ENCODE measurements around the gene TNN.

DNA sequence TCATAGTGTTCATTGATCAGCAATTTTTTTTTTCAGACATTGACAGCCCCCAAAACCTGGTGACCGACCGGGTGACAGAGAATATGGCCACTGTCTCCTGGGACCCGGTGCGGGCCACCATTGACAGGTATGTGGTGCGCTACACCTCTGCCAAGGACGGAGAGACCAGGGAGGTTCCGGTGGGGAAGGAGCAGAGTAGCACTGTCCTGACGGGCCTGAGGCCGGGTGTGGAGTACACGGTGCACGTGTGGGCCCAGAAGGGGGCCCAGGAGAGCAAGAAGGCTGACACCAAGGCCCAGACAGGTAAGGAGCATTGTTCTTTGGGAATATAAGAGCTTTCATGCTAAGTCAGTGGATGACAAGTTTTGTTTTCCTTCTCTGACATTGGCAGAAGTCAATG is 49.3 kb downstream of the TNN start:
- TF ChIP-seq EZH2 (IDR thresholded peaks at IDR 0.05; ENCODE audit: low read depth, unreplicated experiment) (no peak), JUNB (IDR thresholded peaks at IDR 0.05; ENCODE audit: unreplicated experiment) (no peak), CREB1 (CRISPR knock-in tag; IDR thresholded peaks at IDR 0.05; ENCODE audit: low read depth) (no peak)
- TF ChIP-seq, protein P1, sequence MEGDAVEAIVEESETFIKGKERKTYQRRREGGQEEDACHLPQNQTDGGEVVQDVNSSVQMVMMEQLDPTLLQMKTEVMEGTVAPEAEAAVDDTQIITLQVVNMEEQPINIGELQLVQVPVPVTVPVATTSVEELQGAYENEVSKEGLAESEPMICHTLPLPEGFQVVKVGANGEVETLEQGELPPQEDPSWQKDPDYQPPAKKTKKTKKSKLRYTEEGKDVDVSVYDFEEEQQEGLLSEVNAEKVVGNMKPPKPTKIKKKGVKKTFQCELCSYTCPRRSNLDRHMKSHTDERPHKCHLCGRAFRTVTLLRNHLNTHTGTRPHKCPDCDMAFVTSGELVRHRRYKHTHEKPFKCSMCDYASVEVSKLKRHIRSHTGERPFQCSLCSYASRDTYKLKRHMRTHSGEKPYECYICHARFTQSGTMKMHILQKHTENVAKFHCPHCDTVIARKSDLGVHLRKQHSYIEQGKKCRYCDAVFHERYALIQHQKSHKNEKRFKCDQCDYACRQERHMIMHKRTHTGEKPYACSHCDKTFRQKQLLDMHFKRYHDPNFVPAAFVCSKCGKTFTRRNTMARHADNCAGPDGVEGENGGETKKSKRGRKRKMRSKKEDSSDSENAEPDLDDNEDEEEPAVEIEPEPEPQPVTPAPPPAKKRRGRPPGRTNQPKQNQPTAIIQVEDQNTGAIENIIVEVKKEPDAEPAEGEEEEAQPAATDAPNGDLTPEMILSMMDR (conservative IDR thresholded peaks at IDR 0.05; ENCODE audit: low read depth in 2 of 2) = peak in 1 of 2 experiments; percentile 21; a peak in 1 of 4 replicates

All from GM23338 (cell line).